ENCODE measurements around the gene MPND. TPM values are rescaled to one million over a fixed set of nuclear protein-coding genes. Genes with fewer than 3 reads are reported as not detected.

The MPND gene
- total and polyA plus RNA-seq, 2 of the 13 experiments (the other 11 are each of a cell fraction or from before 2014, with no cell fraction given), result 10.8 to 15.8 TPM

GRCh38 chr19:4403005-4403761 lies 59.8 kb downstream of the MPND start:
- ATAC-seq (0 out of 3 replicates have a peak, but pooled peaks have one; percentile 10), DNase-seq (ENCODE audit: low spot score) (no peak), FAIRE-seq (no peak)
- Histone ChIP-seq H4K20me1 (ENCODE audit: insufficient read depth, low read length) (peaks cover 4% of the 10 kb centered on the region), H3K36me3 (replicated peaks in 1 of 2; ENCODE audit: control insufficient read depth in 1 of 2, insufficient read depth in 2 of 2, low read length in 2 of 2) (no peaks in the 10 kb centered on the region; a peak in 2 of 5 replicates), H2AFZ (ENCODE audit: low read length) (no peak overlapping the region), H3K4me3 (replicated peaks in 1 of 3; ENCODE audit: insufficient read depth in 1 of 3, low read depth in 2 of 3, low read length in 3 of 3) (peak overlapping the region; percentile 82 to 99 (median 88)), H3K9ac (ENCODE audit: insufficient read depth, low read depth, low read length) (peak overlapping the region; percentile 95), H3K9me3 (ENCODE audit: low read length) (no peaks in the 10 kb centered on the region), H3K4me1 (ENCODE audit: insufficient read depth, low read length) (peaks cover 68% of the 10 kb centered on the region), H3K27ac (ENCODE audit: extremely low read length, insufficient read depth, low read length) (peak overlapping the region; percentile 81), H3K4me2 (ENCODE audit: low read depth, low read length) (peak overlapping the region; percentile 96), H3K27me3 (ENCODE audit: control insufficient read depth in 1 of 2, insufficient read depth in 2 of 2, low read length in 2 of 2) (no peaks in the 10 kb centered on the region; a peak in 1 of 5 replicates), H3K79me2 (ENCODE audit: insufficient read depth, low read length) (peaks cover 64% of the 10 kb centered on the region)
- in situ Hi-C loops (cut with HindIII; ENCODE audit: extremely low pct_ligation_motif_present, low pct_unique_long_range_greater_than_20kb), result no loop called here
- ChIA-PET POLR2A (interaction anchor here (1.8 kb wide), 1 partner anchor 13 kb away, joined by 6 read pairs; no protein-coding TSS in a partner anchor), CTCF (ENCODE audit: low intra/inter-chr PET ratio, low total read pairs) (no interaction called here)
- TSS peak; percentile 56 for BruUV-seq (replicated peaks)
- intact Hi-C loops (cut with micrococcal nuclease; ENCODE audit: unreplicated experiment), result loop anchor here (5.0 kb wide), 2 partner anchors 54 to 136 kb away; partner anchors contain the start of gene UBXN6
- 14% methylated on average over 6 of the region's 32 CpGs for WGBS (ENCODE audit: low lambda C conversion rate)
- TF ChIP-seq PATZ1 (CRISPR knock-in tag; IDR thresholded peaks at IDR 0.05) (no peak), ZNF549 (CRISPR knock-in tag; IDR thresholded peaks at IDR 0.05) (no peak), PRPF4 (IDR thresholded peaks at IDR 0.05; ENCODE audit: low read depth, low read length, poor library complexity, severe bottlenecking) (no peak), NFIB (CRISPR knock-in tag; IDR thresholded peaks at IDR 0.05; ENCODE audit: borderline replicate concordance) (no peak), SRSF4 (IDR thresholded peaks at IDR 0.05; ENCODE audit: low read depth, low read length, poor library complexity, severe bottlenecking) (no peak), HIVEP1 (CRISPR knock-in tag; IDR thresholded peaks at IDR 0.05) (no peak), ZNF547 (CRISPR knock-in tag; IDR thresholded peaks at IDR 0.05) (peak; percentile 22; the same call in 1 of the 2 replicates), ZNF280D (CRISPR knock-in tag; IDR thresholded peaks at IDR 0.05) (0 out of 2 replicates have a peak, but pooled peaks have one; percentile 41), GLMP (CRISPR knock-in tag; IDR thresholded peaks at IDR 0.05; ENCODE audit: borderline replicate concordance) (no peak), CREB3 (CRISPR knock-in tag; IDR thresholded peaks at IDR 0.05) (no peak)

All from HepG2 (cell line).